Measurements from ENCODE around the gene EFCAB5. TPM values are rescaled to one million over a fixed set of nuclear protein-coding genes. Genes with fewer than 3 reads are reported as not detected.

Gene EFCAB5
- total and polyA plus RNA-seq, 2 of the 8 experiments (the other 6 are each of a cell fraction or from before 2014, with no cell fraction given): 0.05 to 0.34 TPM

GRCh38 chr17:29905086-29905878 lies 36.2 kb upstream of the EFCAB5 start:
- Histone ChIP-seq H4K5ac (ENCODE audit: insufficient read length, low read depth, low read length) (no peak overlapping the region), H3K9ac (replicated peaks in 1 of 4; ENCODE audit: extremely low read depth in 1 of 4, low read depth in 3 of 4, low read length in 3 of 4) (no peak overlapping the region), H3K27me3 (replicated peaks in 1 of 4; ENCODE audit: control insufficient read depth in 3 of 4, extremely low read depth in 1 of 4, insufficient read depth in 3 of 4, low read length in 3 of 4) (no peaks in the 10 kb centered on the region), H3K79me2 (ENCODE audit: control insufficient read depth in 1 of 2, insufficient read depth in 2 of 2, low read length in 2 of 2) (peaks cover 0 to 6% of the 10 kb centered on the region in 2 experiments; a peak in 1 of 4 replicates), H4K20me1 (replicated peaks in 1 of 2; ENCODE audit: control insufficient read depth in 1 of 2, insufficient read depth in 2 of 2, low read length in 2 of 2) (no peaks in the 10 kb centered on the region), H3K4me2 (ENCODE audit: insufficient read depth in 1 of 2, low read depth in 2 of 2, low read length in 2 of 2) (no peak overlapping the region), H3K4ac (replicated peaks; ENCODE audit: insufficient read length, low read depth, low read length) (no peak overlapping the region), H3K23ac (ENCODE audit: insufficient read length) (no peak overlapping the region), H3K56ac (replicated peaks; ENCODE audit: insufficient read length, low read depth, low read length) (no peak overlapping the region), H4K8ac (ENCODE audit: extremely low read depth, insufficient read depth, low read length) (no peak overlapping the region), H4K91ac (replicated peaks; ENCODE audit: insufficient read length, low read length) (no peak overlapping the region), H3K4me3 (ENCODE audit: extremely low read depth in 1 of 4, insufficient read depth in 2 of 4, low read depth in 3 of 4, low read length in 4 of 4) (no peak overlapping the region), H3K23me2 (ENCODE audit: low read depth, low read length) (no peaks in the 10 kb centered on the region; the same call in 1 of the 2 replicates), H2AFZ (ENCODE audit: low read length) (no peak overlapping the region), H2BK15ac (ENCODE audit: low read length) (no peak overlapping the region), H3K36me3 (ENCODE audit: control insufficient read depth in 2 of 4, insufficient read depth in 4 of 4, low read length in 3 of 4) (no peaks in the 10 kb centered on the region), H3K4me1 (replicated peaks in 1 of 4; ENCODE audit: control insufficient read depth in 3 of 4, insufficient read depth in 4 of 4, low read length in 3 of 4) (no peaks in the 10 kb centered on the region), H3K27ac (ENCODE audit: low read depth, low read length) (no peak overlapping the region), H2BK5ac (ENCODE audit: low read depth, low read length) (no peak overlapping the region), H3K14ac (ENCODE audit: insufficient read length) (no peak overlapping the region), H3K79me1 (ENCODE audit: low read depth, low read length) (no peaks in the 10 kb centered on the region), H2BK120ac (replicated peaks; ENCODE audit: low read depth, low read length) (no peak overlapping the region), H2AK5ac (ENCODE audit: low read depth, low read length) (no peak overlapping the region), H3K9me3 (ENCODE audit: insufficient read depth in 2 of 2, low read depth in 1 of 2, low read length in 1 of 2) (peaks cover 2 to 10% of the 10 kb centered on the region in 2 experiments; a peak in 3 of 4 replicates), H3K18ac (ENCODE audit: extremely low read depth, low read length) (no peak overlapping the region), H2BK12ac (ENCODE audit: low read depth, low read length) (no peak overlapping the region), H2BK20ac (ENCODE audit: low read length) (no peak overlapping the region)
- TF ChIP-seq SP4 (IDR thresholded peaks at IDR 0.05; ENCODE audit: low read length): no peak
- no peak for TF ChIP-seq KDM1A (IDR thresholded peaks at IDR 0.05; ENCODE audit: borderline replicate concordance, low read length)
- CTCF ChIA-PET (ENCODE audit: partially characterized antibody): no interaction called here
- 93% methylated on average over 3 of the region's 3 CpGs; no CpG with 5 or more reads in 1 of the 2 experiments for WGBS, 2 experiments (ENCODE audit: extremely low coverage in 1 of 2, insufficient coverage in 1 of 2, insufficient read length in 1 of 2, insufficient replicate concordance in 2 of 2, low coverage in 1 of 2, low lambda C conversion rate in 2 of 2, missing lambda C conversion rate in 1 of 2)
- FAIRE-seq (no peak), DNase-seq (ENCODE audit: low read depth in 1 of 2, low spot score in 2 of 2) (no peak)
- POLR2A ChIA-PET (ENCODE audit: partially characterized antibody): interaction anchor here (0.7 kb wide), 1 partner anchor 67 kb away, joined by 3 read pairs; no protein-coding TSS in a partner anchor
